HG02678 (cell line): Measurements from ENCODE around the gene PPP3CB.
"Not testable (repeated sequence)": the region's sequence is repeated elsewhere in the genome, so short reads cannot be mapped to it uniquely, and the experiment has no call there.

Experiments used
- ATAC-seq: cut with Tn5 transposase; IDR thresholded peaks from one replicate; pipeline ENCODE4 v1.9.1; 2021; ENCODE audit warnings: mild to moderate bottlenecking, moderate library complexity; ENCODE audit not compliant: unreplicated experiment

The PPP3CB gene

DNA sequence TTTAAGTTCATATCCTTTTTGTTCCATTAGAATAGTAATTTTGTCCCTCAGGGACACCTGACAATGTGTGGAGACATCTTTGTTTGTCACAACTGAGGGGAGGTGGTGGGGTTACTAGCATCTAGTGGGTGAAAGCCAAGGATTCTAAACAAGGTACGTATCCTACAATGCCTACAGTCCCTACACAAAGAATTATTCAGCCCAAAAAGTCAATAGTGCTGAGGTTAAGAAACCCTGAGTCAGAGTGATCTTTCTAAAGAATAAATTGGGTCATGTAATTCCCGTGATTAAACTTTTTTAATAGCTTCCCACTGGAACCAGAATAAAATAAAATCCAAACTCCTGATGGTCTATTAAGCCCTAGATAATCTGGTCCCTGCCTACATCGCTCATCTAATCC, 79.3 kb downstream of the PPP3CB start:
- ATAC-seq, result no peak

DNA sequence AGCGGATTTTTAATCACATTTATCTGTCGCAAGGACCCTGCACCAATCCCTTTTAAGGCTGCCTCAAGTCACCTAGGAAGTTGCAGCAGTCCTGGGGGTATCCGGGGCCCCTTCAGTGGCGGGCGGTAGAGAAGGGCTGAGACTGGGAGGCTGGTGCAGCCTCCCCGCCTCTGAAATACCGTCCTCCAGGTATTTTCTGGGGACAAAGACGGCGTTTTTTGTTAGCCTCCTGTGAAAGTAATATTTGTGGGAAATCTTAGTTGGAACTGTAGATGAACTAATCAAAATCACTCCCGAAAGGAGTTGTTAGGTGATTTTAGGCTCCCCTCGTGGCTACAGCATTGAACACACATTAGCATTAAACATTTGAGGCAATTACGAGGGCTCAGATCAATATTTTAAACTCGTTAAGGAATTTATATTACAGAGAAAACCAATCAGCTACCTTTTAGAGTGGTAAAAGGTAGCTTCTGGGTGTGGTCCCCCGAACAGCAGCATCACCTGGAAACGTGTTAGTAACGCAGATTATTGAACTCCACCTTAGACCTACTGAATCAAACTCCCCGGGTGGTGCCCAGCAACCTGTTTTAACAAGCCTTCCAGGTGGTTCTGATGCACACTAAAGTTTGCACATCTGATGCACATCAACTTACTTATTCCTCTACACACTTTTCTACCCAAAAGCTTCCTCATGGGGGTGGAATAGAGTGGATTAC, 81.4 kb downstream of the PPP3CB start:
- peak; percentile 24 for ATAC-seq

DNA sequence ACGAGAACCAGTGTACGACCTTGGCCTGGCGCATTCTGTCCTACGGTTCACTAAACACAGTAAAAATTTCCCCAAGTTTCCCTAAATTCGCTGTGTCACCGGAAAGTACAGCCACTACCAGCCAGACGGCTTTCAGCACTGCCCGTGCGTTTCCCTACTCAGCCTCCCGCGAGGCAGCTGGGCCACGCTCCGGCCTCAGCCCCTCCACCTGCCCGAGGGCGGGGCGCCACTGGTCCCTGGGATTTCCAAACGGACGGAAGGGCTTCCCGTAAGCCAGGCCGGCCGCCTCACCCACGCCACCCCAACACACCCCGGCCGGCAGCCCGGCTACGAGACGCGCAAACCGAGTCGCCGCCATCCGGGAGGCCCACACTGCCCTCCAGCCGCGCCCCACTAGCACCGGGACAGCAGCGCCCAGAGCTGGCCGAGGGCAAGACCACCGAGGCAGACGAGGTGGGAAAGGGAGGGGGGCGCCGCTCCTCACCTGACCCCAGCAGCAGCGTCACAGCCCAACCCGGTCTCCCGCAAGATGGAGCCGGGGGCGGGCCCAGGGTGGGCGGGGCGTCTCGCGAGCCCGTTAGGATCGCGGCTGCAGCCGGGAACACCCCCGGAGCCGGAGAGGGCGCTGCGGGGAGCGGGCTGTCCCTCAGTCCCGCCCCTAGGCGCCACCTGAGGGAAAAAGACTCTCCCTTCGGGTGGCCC, 82.1 kb downstream of the PPP3CB start, which contains the start of gene ANXA7:
Gene ANXA7 (minus strand): TSS at position 531 of the 702 bp plus-strand sequence. CDS start 13,202 bp downstream, outside the sequence.
- peak; percentile 93 for ATAC-seq

DNA sequence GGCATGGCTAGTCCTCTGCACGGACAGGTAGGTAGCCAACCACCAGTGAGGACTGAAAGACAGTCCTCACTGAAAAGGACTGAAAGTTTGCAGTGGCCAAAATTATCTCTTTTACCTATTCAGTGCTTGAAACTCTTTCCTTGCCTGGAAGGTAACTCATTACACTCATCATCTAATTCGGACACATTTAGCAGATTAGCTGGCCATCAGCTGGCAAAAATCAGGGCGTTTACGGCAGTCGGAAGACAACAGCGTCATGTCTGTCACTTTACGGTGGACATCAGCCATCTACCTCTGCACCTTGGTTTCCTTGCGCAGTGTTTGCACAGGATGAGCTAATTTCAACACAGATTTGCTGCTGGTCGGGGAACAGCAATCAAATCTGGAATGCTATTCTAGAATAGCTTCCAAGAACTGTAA, 82.7 kb downstream of the PPP3CB start:
- peak; percentile 16 for ATAC-seq

DNA sequence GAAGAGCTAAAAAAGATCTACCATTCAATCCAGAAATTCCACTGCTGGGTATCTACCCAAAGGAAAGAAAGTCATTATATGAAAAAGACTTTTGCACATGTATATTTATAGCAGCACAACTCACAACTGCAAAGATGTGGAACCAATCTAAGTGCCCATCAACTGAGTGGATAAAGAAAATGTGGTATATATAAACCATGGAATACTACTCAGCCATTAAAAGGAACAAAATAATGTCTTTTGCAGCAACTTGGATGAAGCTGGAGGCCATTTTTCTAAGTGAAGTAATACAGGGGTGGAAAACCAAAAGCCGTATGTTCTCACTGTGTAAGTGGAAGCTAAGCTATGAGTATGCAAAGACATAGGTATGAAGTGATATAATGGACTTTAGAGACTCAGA, 84.9 kb downstream of the PPP3CB start:
- ATAC-seq, result no peak

DNA sequence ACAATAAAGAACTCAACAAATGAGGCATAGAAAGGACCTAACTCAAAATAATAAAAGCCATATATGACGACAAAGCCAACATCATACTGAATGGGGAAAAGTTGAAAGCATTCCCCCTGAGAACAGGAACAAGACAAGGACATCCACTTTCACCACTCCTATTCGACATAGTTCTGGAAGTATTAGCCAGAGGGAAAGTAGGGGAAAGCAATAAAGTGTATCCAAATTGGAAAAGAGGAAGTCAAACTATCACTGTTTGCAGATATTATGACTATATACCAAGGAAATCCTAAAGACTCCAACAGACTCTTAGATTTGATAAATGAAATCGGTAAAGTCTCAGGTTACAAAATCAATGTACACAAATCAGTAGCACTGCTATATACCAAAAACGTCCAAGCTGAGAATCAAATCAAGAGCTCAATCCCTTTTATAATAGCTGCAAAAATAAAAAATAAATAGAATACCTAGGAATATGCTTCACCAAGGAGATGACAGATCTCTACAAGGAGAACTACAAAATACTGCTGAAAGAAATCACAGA, 86.8 kb downstream of the PPP3CB start:
- no peak for ATAC-seq

DNA sequence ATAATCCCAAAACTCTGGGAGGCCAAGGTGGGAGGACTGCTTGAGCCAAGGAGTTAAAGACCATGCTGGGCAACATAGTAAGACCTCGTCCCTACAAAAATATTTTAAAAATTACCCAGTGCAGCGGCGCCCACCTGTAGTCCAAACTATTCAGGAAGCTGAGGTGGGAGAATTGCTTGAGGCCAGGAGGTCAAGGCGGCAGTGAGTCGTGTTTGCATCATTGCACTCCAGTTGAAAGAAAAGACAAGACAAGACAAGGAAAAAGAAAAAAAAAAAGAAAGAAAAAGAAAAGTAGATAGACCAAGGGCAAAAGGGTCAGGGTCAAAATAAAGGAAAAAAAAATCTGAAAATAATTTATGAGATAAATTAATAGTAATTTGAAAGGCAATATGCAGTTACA, 87.8 kb downstream of the PPP3CB start:
- no peak for ATAC-seq

DNA sequence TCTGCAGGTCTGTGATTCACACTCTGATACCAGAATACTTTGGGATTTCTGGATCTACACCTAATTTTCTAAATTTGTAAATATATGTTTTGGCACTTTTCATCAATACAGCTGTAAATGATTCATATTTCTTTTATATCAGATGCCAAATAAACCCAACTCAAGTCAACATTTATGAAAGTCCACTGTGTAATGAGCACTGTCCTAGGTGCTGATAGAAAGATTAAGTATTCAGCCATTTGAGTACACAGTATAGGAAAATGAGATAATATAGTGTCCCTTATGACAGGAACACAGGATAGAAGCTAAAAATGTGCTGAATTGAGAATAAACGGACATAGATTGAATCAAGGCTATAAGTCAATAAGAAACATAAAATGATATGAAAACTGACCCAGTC, 88.3 kb downstream of the PPP3CB start:
- no peak for ATAC-seq

DNA sequence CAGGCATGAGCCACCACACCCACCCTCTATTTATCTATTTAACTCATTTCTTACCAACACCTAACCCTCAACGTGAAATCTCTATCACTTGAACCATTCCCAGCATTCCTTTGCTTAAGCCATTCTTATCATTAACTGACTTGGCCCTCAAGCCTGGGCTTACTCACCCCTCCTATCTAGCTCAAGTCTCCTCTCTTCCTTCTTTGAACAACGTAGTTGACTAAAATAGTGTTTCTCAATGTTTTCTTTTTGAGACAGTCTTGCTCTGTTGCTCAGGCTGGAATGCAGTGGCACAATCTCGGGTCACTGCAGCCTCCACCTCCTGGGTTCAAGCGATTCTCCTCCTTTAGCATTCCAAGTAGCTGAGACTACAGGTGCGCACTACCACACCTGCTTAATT, 89.0 kb downstream of the PPP3CB start:
- no peak for ATAC-seq

DNA sequence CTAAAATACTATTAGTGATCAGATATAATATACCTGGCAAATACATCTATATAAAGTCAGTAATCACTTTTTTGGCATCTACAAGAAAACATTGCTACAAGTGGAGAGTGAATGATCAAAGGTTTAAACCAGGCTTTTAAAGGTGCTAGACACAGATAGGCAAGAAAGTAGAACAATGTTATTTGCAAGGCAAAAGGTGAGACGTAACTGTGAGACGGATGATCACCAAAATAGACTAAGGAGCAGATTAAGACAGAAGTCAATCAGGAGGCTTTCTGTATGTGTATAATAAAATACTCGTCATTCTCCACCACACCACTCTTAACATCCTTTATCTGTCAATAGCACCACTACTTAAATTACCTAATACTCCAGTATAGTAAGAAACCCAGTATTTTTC, 90.3 kb downstream of the PPP3CB start:
- ATAC-seq, result no peak

DNA sequence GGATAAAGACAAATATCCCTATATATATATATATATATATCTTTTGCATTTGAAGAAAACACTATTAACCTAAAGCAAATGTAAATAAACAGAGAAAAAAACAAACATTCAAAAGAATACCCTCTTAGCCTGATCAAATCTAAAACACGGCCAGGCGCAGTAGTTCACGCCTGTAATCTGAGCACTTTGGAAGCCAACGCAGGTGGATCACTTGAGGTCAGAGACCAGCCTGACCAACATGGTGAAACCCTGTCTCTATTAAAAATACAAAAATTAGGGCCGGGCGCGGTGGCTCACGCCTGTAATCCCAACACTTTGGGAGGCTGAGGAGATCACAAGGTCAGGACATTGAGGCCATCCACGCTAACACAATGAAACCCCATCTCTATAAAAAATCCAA, 91.1 kb downstream of the PPP3CB start:
- no peak for ATAC-seq

DNA sequence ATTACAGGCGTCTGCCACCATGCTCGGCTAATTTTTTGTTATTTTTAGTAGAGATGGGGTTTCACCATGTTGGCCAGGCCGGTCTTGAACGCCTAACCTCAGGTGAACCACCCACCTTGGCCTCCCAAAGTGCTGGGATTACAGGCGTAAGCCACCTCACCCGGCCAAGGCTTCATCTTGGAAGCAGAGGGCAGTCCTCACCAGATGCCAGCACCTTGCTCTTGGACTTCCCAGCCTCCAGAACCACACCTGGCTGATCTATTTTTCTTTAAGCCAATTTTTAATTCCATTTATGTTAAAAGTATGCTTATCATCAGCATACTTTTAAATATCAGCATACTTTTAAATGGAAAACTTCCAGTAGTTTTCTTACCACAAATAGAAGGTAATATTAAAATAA, 94.2 kb downstream of the PPP3CB start:
- ATAC-seq, result no peak

DNA sequence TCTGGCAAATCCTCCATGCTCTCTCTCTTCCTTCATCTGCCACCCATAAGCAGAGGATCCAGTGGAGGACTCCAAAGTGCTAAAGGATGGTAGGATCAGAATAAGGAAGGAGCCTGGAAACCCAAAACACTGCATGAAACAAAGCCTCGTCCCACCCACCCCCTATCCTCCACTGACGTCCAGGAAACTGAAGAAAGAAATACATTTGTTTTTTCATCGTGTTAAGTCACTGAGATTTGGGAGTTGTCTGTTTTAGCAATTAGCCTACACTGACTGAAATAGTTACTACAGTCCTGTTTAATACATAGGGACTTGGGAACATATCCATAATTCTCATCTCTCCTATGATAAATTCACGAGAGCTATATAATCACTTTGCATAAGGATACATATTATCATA, 96.8 kb downstream of the PPP3CB start:
- ATAC-seq, result no peak

DNA sequence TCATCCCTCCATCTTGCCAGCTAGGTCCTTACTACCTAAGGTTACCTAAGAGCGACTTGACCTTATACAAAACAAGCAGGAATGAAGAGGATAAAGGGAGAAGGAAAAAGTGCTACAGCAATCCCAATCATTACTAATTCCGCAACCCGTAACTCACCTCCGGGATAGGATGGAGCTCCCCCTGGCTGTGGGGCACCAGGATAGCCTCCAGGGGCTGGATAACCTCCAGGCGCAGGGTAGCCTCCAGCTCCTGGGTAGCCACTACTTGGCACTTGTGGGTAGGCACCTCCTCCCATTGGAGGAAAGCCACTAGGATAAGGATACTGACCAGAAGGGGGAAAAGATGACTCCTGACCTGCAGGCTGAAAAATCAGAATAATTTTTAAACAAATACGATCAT, 97.8 kb downstream of the PPP3CB start:
- ATAC-seq, result no peak

DNA sequence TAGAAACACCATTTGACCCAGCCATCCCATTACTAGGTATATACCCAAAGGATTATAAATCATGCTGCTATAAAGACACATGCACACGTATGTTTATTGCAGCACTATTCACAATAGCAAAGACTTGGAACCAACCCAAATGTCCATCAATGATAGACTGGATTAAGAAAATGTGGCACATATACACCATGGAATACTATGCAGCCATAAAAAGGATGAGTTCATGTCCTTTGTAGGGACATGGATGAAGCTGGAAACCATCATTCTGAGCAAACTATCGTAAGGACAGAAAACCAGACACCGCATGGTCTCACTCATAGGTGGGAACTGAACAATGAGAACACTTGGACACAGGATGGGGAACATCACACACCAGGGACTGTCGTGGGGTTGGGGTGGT, 101.5 kb downstream of the PPP3CB start:
- ATAC-seq, result not testable (repeated sequence)

DNA sequence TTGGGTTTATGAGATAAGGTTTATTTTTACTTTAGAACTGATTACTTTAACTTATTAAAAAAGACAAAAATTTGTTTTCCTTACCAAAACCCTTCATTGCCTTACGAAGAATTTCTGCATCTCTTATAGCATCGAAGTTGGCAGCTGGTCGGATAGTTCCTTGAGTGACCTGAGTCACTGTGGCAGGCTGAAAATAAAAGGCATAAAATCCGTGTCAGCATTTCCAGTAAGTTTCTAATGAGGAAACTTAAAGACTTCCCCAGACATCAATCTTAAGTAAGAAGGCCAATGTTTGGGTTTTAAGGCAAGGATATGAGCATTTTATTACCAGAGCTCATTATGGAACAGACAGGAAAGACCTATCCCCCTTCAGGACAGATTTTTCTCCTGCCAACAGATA, 107.6 kb downstream of the PPP3CB start:
- ATAC-seq, result no peak

DNA sequence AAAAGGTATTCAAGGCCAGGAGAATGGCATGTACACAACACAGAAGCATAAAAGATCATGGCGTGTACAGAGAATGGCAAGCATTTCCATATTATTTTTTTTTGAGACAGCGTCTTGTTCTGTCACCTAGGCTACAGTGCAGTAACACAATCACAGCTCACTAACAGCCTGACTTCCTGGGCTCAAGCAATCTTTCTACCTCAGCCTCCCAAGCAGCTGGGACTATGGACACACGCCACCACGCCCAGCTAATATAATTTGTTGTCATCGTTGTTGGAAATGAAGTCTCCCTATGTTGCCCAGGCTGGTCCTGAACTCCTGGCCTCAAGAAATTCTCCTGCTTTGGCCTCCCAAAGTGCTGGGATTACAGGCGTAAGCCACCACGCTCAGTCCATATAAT, 109.2 kb downstream of the PPP3CB start:
- ATAC-seq, result no peak
